Measurements from ENCODE around the gene PDXK.

Gene PDXK

DNA sequence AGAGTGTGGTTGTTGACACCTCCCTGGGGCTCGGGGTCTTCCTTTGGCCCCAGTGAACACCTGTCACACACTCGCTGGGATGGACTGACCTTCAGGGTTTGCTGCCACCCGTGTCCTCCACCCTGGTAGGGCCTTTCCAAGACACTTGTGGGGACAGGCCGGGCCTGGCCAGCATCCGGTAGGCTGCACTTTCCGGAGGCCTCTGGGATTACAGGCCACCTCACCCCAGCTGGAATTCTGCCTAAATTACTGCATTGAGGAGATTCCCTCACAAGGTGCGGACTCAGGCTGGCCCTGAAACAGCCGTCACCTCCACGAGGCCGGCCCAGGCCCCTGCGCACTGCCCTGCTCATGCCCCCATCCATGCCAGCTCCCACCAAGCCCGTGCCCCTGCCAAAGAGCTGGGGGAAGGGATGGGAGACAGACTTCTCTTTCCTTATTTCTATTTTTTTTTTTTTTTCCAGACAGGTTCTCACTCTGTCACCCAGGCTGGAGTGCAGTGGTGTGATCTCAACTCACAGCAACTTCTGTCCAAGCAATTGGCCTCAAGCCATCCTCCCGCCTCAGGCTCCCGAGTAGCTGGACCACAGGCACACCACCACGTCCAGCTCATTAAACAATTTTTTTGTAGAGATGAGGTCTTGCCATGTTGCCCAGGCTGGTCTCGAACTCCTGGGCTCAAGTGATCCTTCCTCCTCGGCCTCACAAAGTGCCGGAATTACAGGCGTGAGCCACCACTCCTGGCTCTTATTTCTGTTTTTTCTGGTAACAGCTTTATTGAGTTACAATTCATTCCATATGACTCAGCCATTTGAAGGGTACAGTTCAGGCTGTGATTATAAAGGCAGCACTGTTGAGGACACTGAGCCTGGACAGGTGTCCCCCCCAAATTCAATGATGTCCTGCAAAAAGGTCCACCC is 45.9 kb downstream of the PDXK start:
- DNase-seq = no peak

DNA sequence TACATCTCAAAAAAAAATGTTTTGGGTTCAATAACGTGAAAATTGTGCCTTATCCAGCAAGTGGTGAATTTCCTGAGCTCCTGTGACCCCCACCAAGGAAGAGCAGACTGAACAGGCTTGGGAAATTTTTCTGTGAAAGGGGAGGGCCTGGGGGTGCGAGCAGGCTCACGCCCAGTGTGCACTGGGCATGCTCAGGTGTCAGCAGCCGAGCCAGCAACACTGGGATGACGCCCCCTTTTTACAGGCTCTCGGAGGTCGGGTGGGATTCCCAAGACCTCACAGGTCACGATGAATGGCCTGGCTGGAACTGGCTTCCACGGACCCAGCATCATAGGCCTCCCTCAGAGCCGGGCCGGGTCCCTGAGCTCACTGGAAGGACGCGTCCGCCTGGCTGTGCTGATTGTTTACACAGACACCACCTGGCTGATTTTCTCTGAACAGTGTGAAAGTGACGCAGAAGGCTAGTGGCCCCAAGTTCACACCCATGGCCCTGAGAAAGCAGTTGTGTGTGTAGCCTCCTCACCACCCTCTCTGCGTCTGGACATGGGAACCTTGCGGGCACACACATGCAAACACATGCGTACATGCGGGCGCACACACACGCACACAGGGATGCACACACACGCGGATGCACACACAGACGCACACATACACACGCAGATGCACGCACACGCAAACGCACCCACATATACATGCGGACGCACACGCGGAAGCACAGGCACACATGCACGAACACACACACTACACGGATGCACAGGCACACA is 48.0 kb downstream of the PDXK start:
- no peak for DNase-seq

DNA sequence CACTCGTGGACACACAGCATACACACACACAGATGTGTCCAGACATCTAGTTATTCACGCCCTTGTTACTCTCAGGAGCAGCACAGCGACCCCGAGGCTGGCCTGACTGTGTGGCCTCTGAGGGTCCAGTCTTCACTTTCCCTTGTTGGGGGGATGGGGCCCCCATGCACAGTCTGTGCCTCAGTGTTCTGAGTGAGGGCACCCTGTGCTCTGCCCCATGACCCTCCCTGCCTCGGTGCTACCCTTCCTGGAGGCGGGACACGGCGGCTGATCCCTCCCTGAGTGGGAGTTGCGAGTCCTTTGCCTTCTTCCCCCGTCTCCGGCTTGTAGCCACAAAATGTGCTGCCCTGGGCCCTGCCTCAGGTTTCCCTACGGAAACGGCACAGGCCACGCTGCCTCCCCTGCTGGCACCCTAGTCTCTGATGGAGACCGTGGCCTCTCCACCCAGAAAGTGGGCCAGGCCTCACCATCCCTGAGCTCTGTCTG is 48.6 kb downstream of the PDXK start:
- DNase-seq = no peak

DNA sequence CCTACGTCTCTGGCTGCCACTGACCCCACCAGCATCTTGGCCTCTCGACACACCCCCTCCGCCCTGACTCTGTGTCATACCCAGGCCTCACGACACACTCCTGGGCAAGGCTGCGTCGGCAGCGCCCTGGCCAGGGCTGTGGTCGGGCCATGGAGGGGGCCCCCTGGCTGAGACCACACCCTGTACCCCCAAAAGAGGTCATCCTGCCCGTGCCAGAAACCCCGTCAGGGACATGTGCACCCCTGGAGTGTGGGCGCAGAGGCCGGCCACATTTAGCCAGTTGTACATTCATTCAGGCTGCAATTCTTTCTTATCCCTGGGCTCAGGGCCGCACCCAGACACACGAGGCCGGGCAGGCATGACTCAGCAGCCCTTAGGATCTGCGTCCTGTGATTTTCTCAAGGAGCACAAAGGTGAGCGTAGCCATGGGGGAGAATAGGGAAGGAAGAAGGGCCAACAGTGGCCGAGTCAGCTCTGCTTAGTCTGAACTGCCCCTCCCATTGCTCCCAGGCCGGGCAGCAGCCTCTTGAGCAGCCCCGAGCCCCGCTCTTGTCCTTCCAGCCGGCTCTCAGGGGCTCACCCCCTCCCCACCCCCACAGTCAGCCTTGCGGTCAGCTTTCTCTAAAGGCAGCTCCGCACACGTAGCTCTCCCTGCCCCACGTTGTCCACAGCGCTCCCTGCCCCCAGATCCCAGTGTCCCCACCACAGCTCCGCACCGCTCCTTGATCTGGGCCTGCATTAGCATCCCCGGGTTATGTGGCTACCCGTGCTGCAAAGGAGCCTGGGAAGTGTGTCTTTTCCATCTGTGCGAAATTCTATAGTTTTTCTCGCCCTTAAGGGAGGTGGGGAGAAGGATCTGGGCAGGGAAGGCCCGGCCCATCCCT is 49.3 kb downstream of the PDXK start:
- peak; percentile 54 for DNase-seq

DNA sequence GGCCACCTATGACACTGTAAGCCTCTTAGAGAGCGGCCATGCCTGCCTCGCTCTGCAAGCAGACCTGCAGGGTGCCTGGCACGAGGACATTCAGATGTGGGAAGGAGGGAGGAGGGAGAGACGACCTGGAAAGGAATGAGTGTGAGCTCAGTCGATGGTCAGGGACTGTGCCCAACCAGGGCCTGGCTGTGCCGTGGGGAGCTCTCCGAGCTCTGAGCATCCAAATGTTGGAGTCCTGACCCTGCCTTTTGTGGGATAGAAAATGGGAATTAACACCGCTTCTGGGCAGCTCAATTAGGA is 49.9 kb downstream of the PDXK start:
- no peak for DNase-seq

DNA sequence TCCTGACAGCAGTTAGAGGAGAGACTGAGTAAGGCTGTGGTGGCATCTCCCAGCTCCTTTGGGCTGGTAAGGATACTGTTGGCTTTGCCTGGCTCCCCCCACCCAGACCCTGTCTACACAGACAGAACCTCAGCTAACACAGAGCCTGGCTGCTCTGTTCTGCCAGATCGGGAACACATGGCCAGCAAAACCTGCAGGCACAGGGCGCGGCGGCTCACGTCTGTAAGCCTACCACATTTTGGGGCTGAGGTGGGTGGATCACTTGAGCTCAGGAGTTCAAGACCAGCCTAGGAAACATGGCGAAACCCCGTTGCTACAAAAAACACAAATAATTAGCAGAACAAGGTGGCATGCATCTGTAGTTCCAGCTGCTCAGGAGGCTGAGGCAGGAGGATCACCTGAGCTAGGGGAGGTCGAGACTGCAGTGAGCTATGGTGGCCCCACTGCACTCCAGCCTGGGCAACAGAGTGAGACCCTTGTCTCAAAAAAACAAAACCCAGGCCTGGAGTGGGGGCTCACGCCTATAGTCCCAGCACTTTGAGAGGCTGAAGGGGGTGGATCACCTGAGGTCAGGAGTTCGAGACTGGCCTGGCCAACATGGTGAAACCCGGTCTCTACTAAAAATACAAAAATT is 50.5 kb downstream of the PDXK start:
- no peak for DNase-seq

DNA sequence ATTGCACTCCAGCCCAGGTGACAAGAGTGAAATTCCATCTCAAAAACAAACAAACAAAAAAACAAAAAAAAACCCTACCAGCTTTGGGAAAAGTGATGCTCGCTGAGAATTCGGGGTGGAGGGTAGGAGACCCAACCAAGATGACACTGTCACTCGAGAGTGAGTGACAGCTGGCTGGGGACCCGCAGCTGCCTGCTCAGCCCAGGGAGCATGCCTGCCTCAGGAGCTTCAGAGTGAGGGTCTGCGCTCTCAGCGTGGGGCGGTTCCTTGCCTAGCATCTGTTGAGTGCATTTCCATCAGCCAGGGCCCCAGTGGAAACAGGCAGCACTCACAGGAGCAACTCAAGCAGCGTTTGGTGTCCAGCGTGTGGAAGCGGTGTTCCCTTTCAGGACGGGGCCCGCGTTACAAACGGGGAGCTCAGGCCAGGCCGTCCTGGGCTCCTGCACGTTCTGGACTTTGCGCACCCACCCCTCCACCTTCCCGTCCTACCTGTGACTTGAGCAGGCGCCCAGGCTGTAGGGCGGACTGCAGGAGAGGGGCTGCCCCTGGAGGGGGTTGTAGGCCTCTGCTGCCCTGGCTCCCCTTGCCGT is 51.2 kb downstream of the PDXK start:
- DNase-seq = no peak

DNA sequence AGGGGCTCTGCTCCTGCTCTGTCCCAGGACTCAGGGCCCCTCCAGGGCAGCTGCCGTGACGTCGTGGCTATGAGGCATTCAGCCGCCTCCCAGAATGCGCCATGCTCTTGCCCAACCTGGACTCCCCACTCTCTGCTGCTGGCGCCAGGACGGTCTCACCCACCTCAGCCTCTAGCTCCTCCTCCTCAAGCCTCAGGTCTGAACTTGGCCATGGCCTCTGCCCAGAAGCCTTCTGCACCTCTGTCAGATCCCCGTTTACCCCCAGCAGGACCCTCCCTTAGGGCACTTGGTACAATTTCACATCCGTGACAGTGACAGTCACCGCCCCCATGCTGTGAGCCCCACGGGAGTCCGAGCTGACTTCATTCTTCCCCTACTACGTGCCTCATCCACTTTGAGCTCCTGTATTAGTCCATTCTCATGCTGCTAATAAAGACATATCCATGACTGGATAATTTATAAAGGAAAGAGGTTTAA is 52.3 kb downstream of the PDXK start:
- no peak for DNase-seq

DNA sequence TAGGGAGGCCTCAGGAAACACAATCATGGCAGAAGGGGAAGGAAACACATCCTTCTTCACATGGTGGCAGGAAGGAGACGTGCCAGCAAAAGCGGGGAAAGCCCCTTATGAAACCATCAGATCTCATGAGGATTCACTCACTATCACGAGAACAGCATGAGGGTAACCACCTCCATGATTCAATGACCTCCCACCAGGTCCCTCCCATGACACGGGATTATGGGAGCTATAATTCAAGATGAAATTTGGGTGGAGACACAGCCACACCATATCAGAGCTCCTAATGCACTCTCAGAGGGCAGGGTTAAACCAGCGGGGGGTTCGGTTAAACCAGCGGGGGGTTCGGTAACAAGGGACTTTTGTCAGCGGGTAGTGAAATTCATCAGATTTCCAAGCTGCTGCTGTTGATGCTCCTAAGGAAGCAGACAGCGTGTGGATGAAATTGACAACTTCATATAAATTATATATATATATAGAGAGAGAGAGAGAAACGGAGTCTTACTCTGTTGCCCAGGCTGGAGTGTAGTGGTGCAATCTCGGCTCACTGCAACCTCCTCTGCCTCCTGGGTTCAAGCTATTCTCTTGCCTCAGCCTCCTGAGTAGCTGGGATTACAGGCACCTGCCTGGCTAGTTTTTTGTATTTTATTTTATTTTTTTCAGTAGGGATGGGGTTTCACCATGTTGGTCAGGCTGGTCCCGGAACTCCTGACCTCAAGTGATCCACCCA is 52.9 kb downstream of the PDXK start:
- no peak for DNase-seq

DNA sequence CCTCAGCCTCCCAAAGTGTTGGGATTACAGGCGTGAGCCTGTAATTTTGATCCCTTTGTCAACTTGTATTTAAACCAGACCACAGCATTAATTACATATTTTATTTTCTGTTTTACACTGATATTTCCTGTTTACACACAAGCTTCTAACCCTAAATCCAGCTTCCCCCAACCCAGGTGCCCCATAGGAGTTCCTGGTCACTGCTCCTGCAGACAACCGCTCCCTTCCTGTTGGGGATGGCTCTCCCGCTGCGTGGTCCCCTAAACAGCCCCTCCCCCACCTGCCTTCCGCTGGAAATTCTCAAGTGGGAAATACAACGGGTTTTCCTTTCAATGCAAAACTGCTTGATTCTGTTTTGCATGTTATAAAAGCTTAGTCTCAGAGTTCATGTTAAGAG is 53.5 kb downstream of the PDXK start:
- DNase-seq = no peak

DNA sequence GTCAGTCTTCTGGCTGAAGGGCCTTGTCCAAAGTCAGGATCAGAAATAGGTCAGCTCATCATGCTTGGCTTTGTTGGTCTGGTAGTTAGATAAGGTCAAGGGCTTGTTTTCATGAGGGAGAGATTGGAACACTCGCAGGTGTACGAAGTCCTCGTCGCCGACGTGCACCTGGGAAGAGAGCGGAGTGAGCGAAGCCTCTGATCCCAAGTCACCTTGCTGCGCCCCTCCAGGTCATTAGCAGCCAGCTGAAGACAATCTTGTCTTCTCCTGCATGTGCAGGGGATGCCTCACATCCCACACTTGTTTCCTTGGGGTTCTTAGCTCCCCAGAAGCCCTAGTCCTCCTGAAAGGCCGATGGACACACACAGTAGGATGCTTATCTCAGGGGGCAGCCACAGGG is 55.2 kb downstream of the PDXK start:
- DNase-seq = no peak

DNA sequence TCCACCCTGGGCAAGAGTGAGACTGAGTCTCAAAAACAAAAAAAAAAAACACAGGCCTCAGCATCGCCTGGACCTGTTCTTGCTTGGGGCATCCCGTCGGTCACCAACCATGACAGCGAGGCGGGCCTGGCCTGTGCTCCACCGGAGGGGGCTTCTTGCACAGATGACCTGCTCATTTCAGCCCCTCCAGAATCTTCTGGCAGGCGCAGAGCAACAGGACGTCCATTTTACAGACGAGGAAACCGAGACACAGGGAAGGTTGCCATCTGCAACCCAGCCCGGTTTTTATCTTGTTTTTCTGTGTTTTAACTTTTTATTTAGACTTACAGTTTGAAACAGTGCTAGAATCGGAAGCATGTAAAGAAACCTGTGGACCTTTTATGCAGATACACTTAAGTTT is 56.3 kb downstream of the PDXK start:
- DNase-seq = no peak

DNA sequence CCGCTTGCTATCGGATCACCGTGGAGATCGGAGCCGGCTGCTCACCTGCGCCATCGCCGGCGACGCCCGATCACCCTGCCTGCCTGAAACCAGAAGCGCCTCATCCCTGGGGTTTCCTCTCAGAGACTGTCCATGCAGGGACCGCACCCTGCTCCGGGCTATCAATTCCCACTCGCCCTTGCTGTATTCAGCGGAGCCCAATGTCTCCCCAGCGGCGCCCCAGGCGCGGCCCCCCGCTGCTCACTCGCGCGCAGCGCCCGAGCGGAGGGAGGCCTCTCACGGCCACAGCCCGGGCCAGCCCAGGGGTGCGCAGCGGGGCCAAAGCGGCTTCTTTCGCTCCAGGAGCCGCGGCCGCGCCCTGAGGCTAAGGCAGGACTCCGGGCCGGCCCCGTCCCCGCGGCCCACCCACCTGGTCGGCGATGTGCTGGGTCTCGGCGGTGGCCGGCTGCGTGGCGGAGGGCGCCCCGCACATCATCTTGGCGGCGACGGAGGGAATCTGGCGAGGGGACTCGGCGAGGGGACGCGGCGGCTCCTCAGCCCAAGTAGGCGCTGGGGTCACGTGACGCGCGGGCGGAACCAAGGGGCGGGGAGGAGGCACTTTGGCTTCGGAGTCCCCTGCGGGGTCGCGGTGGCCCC is 57.0 kb downstream of the PDXK start, which contains the start of gene CSTB:
Gene CSTB (minus strand): TSS at position 514 of the 636 bp plus-strand sequence. CDS start 39 bp downstream, at position 475.
- peak; percentile 89 for DNase-seq

DNA sequence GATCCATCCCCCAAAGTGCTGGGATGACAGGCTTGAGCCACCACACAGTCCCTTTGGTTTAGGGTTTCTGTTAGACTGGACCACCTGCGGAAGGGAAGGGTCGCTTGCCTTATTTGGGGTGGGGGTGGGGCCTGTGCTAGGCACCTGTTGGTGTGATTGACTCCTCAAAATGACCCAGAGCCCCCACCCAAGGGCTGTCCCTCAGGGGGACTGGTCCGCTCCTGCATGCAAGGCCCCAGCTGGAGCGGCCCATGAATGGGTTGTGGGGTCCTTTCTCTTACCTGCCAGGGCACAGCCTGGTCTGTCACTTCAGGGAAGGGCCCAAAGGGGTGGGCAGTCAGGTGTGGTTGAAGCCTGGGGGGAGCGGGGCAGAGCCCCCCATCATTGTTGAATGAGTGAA is 59.0 kb downstream of the PDXK start:
- no peak for DNase-seq

DNA sequence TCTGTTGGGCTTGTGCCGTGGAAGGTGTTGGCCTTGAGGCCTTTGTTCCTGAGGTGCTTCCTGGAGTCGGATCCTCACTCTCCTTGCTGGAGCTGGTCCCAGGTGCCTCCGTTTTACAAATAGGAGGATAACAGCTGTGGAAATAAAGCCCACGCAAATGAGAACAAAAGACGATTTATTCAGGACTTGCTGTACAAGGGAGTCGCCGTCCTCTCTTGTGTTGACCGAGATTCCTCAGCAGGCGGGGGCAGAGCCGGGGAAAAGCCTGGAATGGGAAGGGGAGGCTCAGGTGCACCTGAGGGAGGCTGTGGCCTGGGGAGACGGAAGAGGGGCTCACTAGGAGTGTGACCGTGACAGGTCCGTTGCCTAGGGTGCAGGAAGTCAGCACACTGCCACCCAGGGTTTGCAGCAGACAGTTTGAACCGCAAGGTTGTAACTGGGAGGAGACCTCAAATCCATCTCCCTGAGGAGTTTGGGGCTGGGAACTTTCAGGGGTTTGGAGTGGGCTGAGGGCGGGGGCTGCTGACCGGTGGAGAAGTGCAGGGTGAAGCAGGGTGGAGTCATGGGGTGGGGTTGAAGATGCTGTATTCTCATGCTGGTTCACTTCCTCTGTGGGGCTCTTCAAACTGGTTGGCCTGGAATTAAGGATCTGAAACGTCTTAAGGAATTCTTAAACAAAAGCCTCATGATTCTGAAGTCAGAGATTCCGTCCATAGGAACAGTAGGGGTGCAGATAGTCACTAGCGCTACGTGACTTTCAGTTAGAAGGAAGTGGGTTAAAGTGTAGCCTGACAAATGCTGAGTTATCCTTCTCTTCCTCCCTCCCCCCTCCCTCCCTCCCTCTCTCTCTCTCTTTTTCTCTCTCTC is 59.8 kb downstream of the PDXK start:
- no peak for DNase-seq

DNA sequence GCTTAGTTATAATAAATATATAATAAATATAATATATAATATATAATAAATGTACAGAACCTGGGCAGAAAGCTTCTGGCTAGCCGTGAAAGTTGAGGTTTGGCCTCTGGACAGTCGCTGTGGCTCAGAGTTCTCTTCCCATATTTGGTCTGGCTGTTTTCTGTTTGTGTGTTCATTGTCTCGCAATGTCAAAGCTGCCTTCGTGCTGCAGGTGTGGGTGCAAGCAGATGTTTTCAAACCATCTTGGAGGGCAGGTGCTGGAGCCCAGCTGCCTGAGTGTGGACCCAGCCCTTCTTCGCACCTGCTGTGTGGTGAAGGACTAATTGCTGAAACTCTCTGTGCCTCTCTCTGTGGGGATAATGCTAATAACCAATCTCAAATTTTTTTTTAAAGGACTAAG is 60.7 kb downstream of the PDXK start:
- DNase-seq = no peak

DNA sequence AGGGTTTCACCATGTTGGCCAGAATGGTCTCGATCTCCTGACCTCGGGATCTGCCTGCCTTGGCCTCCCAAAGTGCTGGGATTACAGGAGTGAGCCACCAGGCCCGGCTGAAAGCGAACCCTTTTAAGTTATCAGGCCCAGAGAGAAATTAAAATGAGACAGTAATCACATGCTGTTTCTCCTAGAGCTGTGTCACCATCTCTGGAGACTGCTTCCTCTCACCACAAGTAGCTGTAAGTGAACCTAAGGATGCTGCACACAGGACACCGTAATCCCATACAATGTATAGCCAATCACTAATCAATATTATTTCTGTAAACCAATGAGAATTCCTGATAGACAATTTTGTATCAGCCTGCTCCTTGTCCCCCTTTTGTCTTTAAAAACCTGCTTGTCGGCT is 62.9 kb downstream of the PDXK start:
- DNase-seq = no peak

DNA sequence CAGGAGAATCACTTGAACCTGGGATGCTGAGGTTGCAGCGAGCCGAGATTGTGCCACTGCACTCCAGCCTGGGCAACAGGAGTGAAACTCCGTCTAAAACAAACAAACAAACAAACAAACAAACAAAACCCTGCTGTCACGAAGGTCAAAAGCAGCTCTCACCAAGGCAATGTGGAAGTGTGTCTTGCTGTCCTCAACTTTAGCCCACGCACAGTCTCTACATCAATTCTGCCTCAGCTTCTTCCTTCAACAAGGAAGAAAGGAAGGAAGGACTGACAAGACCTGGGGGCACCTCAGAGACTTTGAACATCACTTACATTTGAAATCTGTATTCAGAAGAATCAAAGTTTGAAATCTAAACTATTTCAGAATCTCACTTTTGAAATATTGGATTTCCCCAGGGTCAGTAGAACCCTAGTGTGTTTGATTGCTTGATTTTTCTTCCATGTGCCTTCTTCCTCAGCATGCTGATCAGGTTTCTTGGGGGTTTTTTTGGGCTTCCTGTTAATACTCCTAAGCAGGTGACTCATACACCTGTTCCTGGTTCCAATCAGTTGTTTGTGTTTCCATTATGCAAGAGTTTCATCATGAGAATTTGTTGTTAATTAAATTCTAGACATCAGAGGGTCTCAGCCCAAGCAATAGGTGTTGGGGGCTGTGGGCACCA is 63.6 kb downstream of the PDXK start:
- DNase-seq = no peak

DNA sequence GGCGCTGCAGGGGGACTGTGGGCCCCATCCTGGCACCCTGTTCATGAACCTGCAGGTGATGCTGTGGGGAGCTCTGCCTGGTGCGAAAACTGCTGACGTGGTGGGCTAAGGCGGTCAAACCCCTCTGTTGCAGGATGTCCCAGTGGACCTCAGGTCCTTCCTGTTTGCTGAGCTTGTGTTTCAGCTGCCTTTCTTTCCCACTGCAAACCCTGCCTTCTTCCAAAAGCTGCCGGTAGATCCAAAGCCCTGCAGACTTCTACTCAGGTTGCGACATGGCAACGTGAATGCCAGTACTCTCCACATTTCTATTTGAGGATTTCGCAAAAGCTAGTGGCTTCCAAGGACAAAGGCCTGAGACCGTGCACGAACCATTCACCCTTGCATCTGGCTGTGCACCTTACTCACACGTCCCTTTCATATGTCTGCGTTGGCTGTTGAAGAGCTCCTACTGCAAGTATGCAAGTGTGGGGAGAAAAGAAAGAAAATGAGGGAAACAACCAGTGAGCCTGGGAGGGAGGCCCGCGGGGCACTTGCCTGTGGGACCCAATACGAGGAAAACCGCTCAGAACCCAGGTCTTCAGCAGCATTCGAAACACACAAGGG is 64.3 kb downstream of the PDXK start:
- no peak for DNase-seq

Measured in retina (tissue), 1 donor.